OCI-LY7 (cell line): ENCODE data around the gene ACSS1. TPM values are rescaled to one million over a fixed set of nuclear protein-coding genes. Genes with fewer than 3 reads are reported as not detected.

Source experiments
- BruUV-seq: library from RNA; stranded (reverse); fragments of 400-500 nt; replicated peaks from 2 replicates; lab custom pipeline; 2021; lab: Mats Ljungman, UMichigan
- CTCF ChIA-PET: fragments of 300-600 bp; sonication (Branson Sonifier 250); formaldehyde crosslinking; loops from one replicate; lab custom pipeline; 2022; ENCODE audit warnings: antibody characterized with exemption; ENCODE audit not compliant: unreplicated experiment; lab: Charles Lee
- POLR2A ChIA-PET: fragments of 300-600 bp; sonication (Branson Sonifier 250); formaldehyde crosslinking; loops from one replicate; lab custom pipeline; 2022; ENCODE audit warnings: antibody characterized with exemption; lab: Charles Lee
- DNase-seq: peaks from one replicate; pipeline ENCODE4 v3.0.0-alpha.2; 2015; ENCODE audit warnings: low spot score
- H2AFZ ChIP-seq: fragments of 200-600 bp; sonication (generic), shearing (Covaris generic); 2 replicates; pipeline ENCODE4 v1.6.1; 2014; ENCODE audit warnings: mild to moderate bottlenecking, antibody characterized with exemption, low read length, moderate library complexity
- H3K27ac ChIP-seq: fragments of 200-600 bp; sonication (generic); 2 replicates; pipeline ENCODE4 v1.5.1; 2014; ENCODE audit warnings: mixed run types, low read depth, mild to moderate bottlenecking, moderate library complexity, low read length, inconsistent platforms; ENCODE audit not compliant: poor library complexity, severe bottlenecking
- H3K36me3 ChIP-seq: fragments of 200-600 bp; sonication (generic); 2 replicates; pipeline ENCODE4 v1.6.1; 2014; ENCODE audit warnings: mild to moderate bottlenecking, antibody characterized with exemption, low read length, moderate library complexity, mixed read lengths; ENCODE audit not compliant: insufficient read depth
- H3K4me1 ChIP-seq: fragments of 200-600 bp; sonication (generic); 2 replicates; pipeline ENCODE4 v1.5.1; 2014; ENCODE audit warnings: mild to moderate bottlenecking, low read length; ENCODE audit not compliant: insufficient read depth, poor library complexity, severe bottlenecking
- H3K4me2 ChIP-seq: fragments of 200-600 bp; sonication (generic); 2 replicates; pipeline ENCODE4 v1.6.1; 2014; ENCODE audit warnings: mild to moderate bottlenecking, low read length
- H3K4me3 ChIP-seq: fragments of 200-600 bp; sonication (generic); 2 replicates; pipeline ENCODE4 v1.5.1; 2014; ENCODE audit warnings: mild to moderate bottlenecking, low read depth, low read length; ENCODE audit not compliant: poor library complexity, severe bottlenecking
- H3K79me2 ChIP-seq: fragments of 200-600 bp; sonication (generic); 2 replicates; pipeline ENCODE4 v1.6.1; 2016; ENCODE audit warnings: low read depth, mild to moderate bottlenecking, low read length, moderate library complexity, mixed read lengths; ENCODE audit not compliant: insufficient read depth
- H3K9me2 ChIP-seq: fragments of 200-600 bp; sonication (generic); 2 replicates; pipeline ENCODE4 v1.6.1; 2016; ENCODE audit warnings: mild to moderate bottlenecking, low read length, mixed read lengths; ENCODE audit not compliant: insufficient read depth
- H3K9me3 ChIP-seq: fragments of 200-600 bp; sonication (generic); 2 replicates; pipeline ENCODE4 v1.6.1; 2014; ENCODE audit warnings: mild to moderate bottlenecking, mixed run types, low read length, mixed read lengths
- H4K20me1 ChIP-seq: fragments of 200-600 bp; sonication (generic); 2 replicates; pipeline ENCODE4 v1.6.1; 2014; ENCODE audit warnings: mild to moderate bottlenecking, antibody characterized with exemption, low read length, moderate library complexity, mixed read lengths; ENCODE audit not compliant: insufficient read depth
- CTCF ChIP-seq: fragments of 200-600 bp; sonication (generic); conservative IDR thresholded peaks from 2 replicates; pipeline ENCODE4 v1.5.1; 2014; ENCODE audit warnings: mild to moderate bottlenecking, antibody characterized with exemption, low read length, moderate library complexity, mixed read lengths
- EZH2phosphoT487 ChIP-seq: fragments of 200-600 bp; sonication (generic); IDR thresholded peaks from 2 replicates; pipeline ENCODE4 v1.6.1; 2018; ENCODE audit warnings: low read depth, borderline replicate concordance, mild to moderate bottlenecking, mixed run types, antibody characterized with exemption, low read length, moderate library complexity, mixed read lengths
- intact Hi-C: fragments of 100-400 bp; cut with micrococcal nuclease; formaldehyde crosslinking; loops from one replicate; pipeline ENCODE4 v1.10.0; 2022; ENCODE audit not compliant: unreplicated experiment
- total RNA-seq, 2 experiments: library from RNA; depleted of rRNA in 1 of 2; stranded (reverse); fragments of >200 nt in 1 of 2; shearing (Covaris generic) in 1 of 2; gene quantifications; 2 replicates each; pipeline ENCODE4 v1.2.3, GENCODE V29; 2014 to 2022

ACSS1 gene
- total RNA-seq, 2 experiments from 2014 or later, result 0.35 to 0.40 TPM

- no peak overlapping the region for H3K27ac ChIP-seq
- H4K20me1 ChIP-seq, result no peaks in the 10 kb centered on the region
- ChIA-PET CTCF (interaction anchor here (0.5 kb wide), 1 partner anchor 393 kb away, joined by 3 read pairs; no protein-coding TSS in a partner anchor), POLR2A (interaction anchor here (0.6 to 1.5 kb wide), 3 partner anchors 10 to 12 kb away, joined by 3 to 4 read pairs (median 3); no protein-coding TSS in a partner anchor)
- H3K9me3 ChIP-seq, result no peaks in the 10 kb centered on the region
- H3K9me2 ChIP-seq, result no peaks in the 10 kb centered on the region
- intact Hi-C loops, result no loop called here
- no peak for DNase-seq
- H3K36me3 ChIP-seq, result peaks cover 46% of the 10 kb centered on the region
- H3K4me3 ChIP-seq, result no peak overlapping the region
- no peaks in the 10 kb centered on the region for H3K4me1 ChIP-seq
- no peak overlapping the region for H3K4me2 ChIP-seq
- TF ChIP-seq EZH2phosphoT487 (no peak), CTCF (no peak)
- no peak overlapping the region for H2AFZ ChIP-seq
- no peaks in the 10 kb centered on the region for H3K79me2 ChIP-seq
- no TSS peak for BruUV-seq
These were observed 93.5 kb downstream of the ACSS1 start for GRCh38 chr20:24964506-24964840.

- BruUV-seq, result no TSS peak
- no peak overlapping the region for H3K4me2 ChIP-seq
- no peaks in the 10 kb centered on the region for H3K9me3 ChIP-seq
- no peaks in the 10 kb centered on the region for H3K9me2 ChIP-seq
- peaks cover 40% of the 10 kb centered on the region for H3K36me3 ChIP-seq
- H3K27ac ChIP-seq, result no peak overlapping the region
- H4K20me1 ChIP-seq, result no peaks in the 10 kb centered on the region
- H3K4me1 ChIP-seq, result no peaks in the 10 kb centered on the region
- intact Hi-C loops, result no loop called here
- CTCF ChIA-PET, result interaction anchor here (0.5 kb wide), 1 partner anchor 394 kb away, joined by 3 read pairs; no protein-coding TSS in a partner anchor
- no peak overlapping the region for H3K4me3 ChIP-seq
- no peaks in the 10 kb centered on the region for H3K79me2 ChIP-seq
- POLR2A ChIA-PET, result interaction anchor here (0.6 to 1.5 kb wide), 3 partner anchors 9 to 13 kb away, joined by 3 to 4 read pairs (median 3); no protein-coding TSS in a partner anchor
- TF ChIP-seq EZH2phosphoT487 (no peak), CTCF (no peak)
- H2AFZ ChIP-seq, result no peak overlapping the region
- no peak for DNase-seq
These were observed 94.0 kb downstream of the ACSS1 start for GRCh38 chr20:24963672-24964505.

- Histone ChIP-seq H3K36me3 (peaks cover 26% of the 10 kb centered on the region; the same call in 1 of the 2 replicates), H3K9me2 (no peaks in the 10 kb centered on the region), H3K79me2 (no peaks in the 10 kb centered on the region), H3K4me1 (no peaks in the 10 kb centered on the region), H3K4me3 (no peak overlapping the region), H4K20me1 (no peaks in the 10 kb centered on the region), H3K4me2 (no peak overlapping the region), H3K9me3 (no peaks in the 10 kb centered on the region), H3K27ac (no peak overlapping the region), H2AFZ (no peak overlapping the region)
- TF ChIP-seq EZH2phosphoT487 (no peak), CTCF (no peak)
- CTCF ChIA-PET, result no interaction called here
- intact Hi-C loops, result no loop called here
- BruUV-seq, result no TSS peak
- no peak for DNase-seq
- POLR2A ChIA-PET, result no interaction called here
These were observed 95.4 kb downstream of the ACSS1 start for GRCh38 chr20:24962510-24962909.
